RWPE1 (cell line): ENCODE data around the gene RIOK3.

Experiments
- CTCF ChIA-PET: fragments of 350-600 bp; sonication (Branson Sonifier 250); formaldehyde crosslinking; extraction: SDS; loops from one replicate; lab custom pipeline; 2021; lab: Yijun Ruan, JAX
- POLR2A ChIA-PET: fragments of 400-600 bp; formaldehyde crosslinking; extraction: SDS; loops from one replicate; lab custom pipeline; 2020; ENCODE audit warnings: antibody characterized with exemption; ENCODE audit not compliant: low non-redundant PET; lab: Yijun Ruan, JAX
- DNase-seq: peaks from one replicate; pipeline ENCODE4 v3.0.0; 2012; ENCODE audit warnings: low spot score
- H3K27ac ChIP-seq: fragments of 450-650 bp; 2 replicates; pipeline ENCODE4 v1.5.1; 2017
- TF ChIP-seq, protein P1 (sequence below): fragments of 450-650 bp; conservative IDR thresholded peaks from 2 replicates; pipeline ENCODE4 v1.5.1; 2017; ENCODE audit warnings: low read depth, mild to moderate bottlenecking

The RIOK3 gene

GRCh38 chr18:23519734-23520133 is 66.6 kb downstream of the RIOK3 start:
- ChIA-PET POLR2A (no interaction called here), CTCF (no interaction called here)
- DNase-seq = no peak
- no peak overlapping the region for H3K27ac ChIP-seq
- TF ChIP-seq, protein P1, sequence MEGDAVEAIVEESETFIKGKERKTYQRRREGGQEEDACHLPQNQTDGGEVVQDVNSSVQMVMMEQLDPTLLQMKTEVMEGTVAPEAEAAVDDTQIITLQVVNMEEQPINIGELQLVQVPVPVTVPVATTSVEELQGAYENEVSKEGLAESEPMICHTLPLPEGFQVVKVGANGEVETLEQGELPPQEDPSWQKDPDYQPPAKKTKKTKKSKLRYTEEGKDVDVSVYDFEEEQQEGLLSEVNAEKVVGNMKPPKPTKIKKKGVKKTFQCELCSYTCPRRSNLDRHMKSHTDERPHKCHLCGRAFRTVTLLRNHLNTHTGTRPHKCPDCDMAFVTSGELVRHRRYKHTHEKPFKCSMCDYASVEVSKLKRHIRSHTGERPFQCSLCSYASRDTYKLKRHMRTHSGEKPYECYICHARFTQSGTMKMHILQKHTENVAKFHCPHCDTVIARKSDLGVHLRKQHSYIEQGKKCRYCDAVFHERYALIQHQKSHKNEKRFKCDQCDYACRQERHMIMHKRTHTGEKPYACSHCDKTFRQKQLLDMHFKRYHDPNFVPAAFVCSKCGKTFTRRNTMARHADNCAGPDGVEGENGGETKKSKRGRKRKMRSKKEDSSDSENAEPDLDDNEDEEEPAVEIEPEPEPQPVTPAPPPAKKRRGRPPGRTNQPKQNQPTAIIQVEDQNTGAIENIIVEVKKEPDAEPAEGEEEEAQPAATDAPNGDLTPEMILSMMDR = no peak

- ChIA-PET POLR2A (no interaction called here), CTCF (no interaction called here)
- H3K27ac ChIP-seq = no peak overlapping the region
- TF ChIP-seq, protein P1 = no peak
- no peak for DNase-seq
Observed at GRCh38 chr18:23521271-23521670, 68.2 kb downstream of the RIOK3 start.

- POLR2A ChIA-PET = no interaction called here
- DNase-seq = no peak
- CTCF ChIA-PET = no interaction called here
- H3K27ac ChIP-seq = no peak overlapping the region
- TF ChIP-seq, protein P1 = no peak
Observed at GRCh38 chr18:23521907-23522306, 68.8 kb downstream of the RIOK3 start.

DNA sequence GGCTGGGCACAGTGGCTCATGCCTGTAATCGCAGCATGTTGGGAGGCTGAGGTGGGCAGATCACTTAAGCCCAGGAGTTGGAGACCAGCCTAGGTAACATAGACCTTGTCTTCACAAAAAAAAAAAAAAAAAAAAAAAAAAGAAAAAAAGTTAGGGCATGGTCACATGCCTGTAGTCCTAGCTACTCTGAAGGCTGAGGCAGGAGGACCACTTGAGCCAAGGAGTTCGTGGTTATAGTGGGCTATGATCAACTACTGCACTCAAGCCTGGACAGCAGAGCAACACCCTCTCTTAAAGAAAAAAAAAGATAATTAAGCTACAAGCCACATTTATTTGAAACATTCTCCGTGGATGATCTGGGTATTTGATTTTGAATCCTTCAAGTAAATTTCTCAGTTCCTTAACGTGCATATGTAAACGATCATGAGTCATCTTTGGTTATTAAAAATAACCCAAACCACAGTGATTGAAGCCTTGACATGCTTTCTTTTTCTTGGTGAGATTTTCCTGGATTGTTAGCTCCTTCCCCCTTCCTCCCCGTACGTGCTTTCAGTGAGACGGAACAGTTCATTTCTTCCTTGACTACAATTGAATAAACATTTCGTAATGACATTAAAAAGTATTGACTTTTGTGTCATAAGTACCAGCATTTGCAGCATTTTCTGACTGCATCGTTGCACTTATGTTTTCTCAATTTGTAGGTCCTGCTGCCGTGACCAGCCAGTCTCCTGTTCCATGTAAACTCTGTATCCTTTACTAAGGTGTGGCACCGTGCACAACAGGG is 70.5 kb downstream of the RIOK3 start:
- DNase-seq = no peak
- peak overlapping the region; percentile 39; the same call in 1 of the 2 replicates for H3K27ac ChIP-seq
- TF ChIP-seq, protein P1 = no peak
- ChIA-PET CTCF (no interaction called here), POLR2A (no interaction called here)

DNA sequence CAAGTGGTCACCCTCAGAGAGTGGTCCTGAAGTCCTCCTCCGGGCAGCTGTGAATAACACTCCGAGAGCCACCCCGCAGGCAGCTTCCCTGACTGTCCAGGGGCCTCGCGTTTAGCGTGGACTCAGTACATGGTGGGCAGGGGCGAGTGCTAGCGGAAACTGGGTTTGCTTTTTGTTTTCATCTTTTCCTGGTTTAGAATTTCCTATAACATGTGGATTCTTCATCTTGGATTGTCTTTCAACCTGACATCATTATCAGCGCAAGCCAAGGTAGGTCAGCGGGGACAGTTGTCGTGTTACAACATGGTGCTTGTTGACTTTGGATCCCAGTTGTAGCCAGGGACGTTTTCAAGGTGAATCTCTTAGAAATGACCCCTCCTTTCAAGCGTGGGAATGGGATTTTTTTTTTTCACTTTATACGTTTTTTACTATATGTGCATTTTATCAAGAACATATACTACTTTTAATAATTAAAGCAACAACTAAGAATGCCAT is 71.2 kb downstream of the RIOK3 start:
- TF ChIP-seq, protein P1 = no peak
- DNase-seq = no peak
- ChIA-PET POLR2A (no interaction called here), CTCF (no interaction called here)
- H3K27ac ChIP-seq = peak overlapping the region; percentile 39; the same call in 1 of the 2 replicates

DNA sequence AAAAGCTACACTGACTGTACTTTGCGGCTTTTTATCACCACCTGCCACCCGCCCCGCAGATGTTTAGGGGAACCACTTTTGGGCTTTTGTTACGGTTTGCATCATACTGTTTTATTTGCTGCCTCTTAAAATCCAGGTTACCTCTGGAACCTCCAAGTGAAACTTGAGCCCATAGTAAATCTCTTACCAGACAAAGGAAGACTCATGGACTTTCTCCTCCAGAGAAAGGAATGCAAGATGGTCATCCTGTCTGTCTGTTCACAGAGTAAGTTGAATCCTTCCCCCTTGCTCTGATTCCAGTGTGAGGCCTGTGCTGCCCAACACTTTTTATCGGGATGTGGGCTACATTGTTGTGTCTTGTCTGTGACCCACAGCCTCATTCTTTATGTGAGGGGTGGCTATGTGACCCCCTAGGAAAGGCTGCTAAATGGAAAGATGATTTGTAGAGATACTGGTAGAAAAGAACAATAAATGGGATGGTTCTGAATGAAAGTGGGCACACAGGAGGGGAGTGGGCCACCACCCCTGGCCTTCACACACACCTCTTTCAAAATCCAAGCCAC is 73.5 kb downstream of the RIOK3 start:
- DNase-seq = no peak
- no peak overlapping the region for H3K27ac ChIP-seq
- TF ChIP-seq, protein P1 = no peak
- POLR2A ChIA-PET = interaction anchor here (0.8 kb wide), 1 partner anchor 56 kb away, joined by 4 read pairs; no protein-coding TSS in a partner anchor
- CTCF ChIA-PET = interaction anchor here (1.8 kb wide), 1 partner anchor 11 kb away, joined by 9 read pairs; no protein-coding TSS in a partner anchor
